Stimulated activated CD4-positive, alpha-beta T cell treated with anti-CD3 and anti-CD28 coated beads, Interleukin-4, amount 100 ng/mL, for 48 hours (primary cell): ENCODE data around the gene MTHFD1L.
"Not testable (repeated sequence)": the region's sequence is repeated elsewhere in the genome, so short reads cannot be mapped to it uniquely, and the experiment has no call there.

Experiments used
- DNase-seq, 2 donors: peaks; one replicate each; pipeline ENCODE4 v3.0.0-alpha.2; 2020; ENCODE audit warnings: low read depth in 2 of 2

The MTHFD1L gene

DNA sequence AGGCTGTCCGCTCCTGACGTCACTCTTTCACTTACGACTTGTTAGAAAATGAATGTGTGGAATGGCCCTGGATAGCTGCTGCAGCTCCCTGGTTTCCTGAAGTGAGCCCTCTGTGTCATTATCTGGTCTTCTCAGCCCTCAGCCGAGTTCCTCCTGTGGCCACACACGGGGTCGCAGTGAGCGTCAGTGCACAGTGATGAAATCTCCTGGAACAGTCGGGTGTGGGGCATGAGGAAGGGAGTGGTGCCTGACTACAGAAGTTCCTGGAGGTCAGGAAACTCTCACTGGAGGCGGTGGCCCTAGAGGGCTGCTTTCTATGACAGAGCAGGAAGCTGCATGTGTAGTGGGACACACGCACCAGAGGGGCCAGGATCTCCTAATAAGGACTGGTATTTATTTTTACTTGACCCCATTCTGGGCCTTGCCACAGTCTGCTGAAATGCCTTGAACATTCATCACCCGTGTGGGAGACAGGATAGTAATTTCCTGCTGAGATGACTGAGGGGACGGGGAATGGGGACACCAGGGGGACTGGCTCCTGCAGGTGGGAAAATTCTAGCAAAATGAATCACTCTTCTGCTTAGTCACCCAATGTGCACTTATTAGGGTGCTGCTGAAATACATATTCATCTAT, 175.5 kb downstream of the MTHFD1L start:
- DNase-seq: not testable (repeated sequence)

DNA sequence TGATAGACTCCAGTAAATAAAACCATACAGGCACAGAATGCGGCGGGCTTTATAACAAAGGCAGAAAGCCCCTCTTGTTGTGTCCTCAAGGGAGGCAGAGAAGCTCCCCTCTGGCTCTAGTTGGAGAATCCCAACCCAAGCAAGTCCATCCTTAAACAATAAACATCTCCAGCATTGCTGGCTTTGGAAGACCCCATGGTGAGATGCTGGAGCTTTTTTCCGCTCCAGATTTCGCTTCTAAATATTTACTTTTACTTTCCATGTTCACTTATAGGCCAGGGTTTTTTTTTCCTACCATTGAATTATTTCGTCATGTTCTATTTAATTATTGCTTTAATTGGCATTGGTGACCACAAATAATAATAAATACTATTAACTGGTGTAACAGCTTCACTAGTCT, 176.2 kb downstream of the MTHFD1L start:
- no peak for DNase-seq

DNA sequence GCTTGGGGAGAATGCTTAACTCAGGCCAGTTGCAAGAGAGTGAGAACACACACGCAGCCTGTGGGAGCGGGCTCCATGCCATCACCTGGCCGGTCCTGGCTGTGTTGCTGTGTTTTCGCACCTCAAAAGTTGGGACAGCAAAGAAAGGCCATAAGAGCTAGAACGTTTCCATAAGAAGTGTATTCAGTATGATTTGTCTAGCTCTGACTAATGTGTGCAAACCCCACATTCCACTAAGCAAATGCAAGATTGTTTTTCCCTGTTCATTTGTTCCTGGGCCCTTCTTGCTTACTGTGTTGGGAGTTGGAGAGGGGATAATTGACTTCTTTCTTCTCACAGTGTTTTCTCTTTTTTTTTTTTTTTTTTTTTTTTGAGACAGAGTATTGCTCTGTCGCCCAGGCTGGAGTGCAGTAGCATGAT, 177.4 kb downstream of the MTHFD1L start:
- not testable (repeated sequence) for DNase-seq

DNA sequence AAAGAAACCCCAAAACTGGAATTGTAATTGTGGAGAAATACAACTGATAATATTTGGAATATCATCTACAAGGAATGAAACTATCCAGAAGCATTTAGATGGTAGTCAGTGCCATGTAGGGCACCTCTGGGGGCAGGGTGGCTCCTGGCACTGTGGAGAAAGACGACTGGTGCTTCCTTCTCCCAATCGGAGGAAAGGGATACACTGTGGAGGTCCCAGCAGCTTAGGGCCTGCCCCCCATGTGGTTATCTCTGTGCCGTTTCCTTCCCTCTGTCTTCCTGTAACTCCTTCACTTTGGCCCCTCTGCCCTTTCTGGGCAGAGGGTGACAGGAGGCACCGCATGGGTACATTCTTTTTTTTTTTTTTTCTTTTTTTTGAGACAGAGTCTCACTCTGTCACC, 178.4 kb downstream of the MTHFD1L start:
- DNase-seq: no peak

DNA sequence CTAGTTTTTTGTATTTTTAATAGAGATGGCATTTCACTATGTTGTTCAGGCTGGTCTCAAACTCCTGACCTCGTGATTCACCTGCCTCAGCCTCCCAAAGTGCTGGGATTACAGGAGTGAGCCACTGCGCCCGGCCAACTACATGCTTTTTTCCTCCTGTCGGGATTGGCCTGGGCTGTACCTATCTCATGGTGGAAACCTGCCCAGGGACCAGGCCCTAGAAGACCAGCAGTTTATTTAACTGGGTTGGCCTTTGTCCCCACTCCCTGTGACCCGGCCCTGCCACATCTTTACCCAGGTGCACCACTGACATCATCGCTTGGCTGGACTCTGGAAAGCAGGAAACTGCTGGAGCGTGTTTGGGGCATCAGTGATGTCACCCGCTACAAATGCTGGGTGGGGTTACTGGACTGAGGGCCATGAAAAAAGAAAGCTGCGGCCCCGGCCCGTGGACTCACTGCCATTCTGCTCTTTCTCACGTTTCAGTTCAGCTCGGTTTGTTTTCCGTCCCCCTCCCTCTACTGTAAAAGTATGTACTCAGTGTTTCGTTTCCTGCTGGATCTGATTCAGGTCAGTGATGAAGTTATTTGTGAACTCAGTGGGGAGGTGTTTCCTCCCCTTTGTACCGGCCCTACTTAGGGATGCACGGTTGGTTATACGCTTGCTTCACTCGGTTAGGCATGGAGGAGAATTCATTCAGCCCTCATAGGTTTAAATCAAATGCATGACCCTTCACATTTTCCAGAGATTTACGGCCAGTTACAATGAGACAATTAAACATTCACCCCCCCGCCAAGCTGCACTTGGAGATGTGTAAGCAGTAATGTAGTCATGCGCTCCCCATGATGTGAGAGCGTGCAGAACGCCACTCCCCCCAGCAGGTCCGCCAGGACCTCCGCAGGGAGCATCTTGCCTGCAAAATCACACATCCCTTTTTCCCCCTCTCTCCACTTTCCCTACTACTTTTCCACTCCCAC, 179.3 kb downstream of the MTHFD1L start:
- DNase-seq: no peak

DNA sequence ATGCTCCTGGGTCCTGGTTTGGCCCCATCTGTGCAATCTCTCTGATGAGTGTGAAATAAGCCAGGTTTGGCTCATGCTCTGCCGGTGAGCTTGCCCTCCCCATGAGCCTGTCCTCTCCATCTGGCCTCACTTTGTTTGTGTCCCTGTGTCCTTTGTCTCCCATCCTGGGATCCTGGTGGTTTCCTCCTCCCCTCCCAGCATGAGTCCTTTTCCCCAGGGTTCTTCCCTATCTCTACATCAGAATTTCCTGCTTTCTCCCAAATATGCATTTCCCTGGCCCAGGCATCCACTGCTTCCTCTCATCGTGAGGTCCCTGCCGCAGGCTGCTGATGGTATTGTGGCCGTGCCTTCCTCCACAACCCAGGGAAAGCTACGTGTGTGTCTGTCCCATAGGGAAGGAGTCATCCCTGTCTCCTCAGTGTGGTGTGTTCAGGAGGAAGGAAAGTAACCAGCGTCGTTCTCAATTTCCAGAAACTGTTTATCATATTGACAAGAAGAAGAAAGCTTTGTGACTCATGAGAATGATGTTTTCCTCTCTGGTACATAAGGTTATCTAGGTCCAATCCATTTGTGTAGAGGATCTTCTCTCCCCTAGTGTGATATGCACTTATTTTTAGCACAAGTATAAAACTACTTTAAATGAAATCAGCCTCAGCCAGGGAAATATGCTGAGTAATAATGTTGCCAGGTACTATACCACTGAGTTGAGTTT, 180.2 kb downstream of the MTHFD1L start:
- not testable (repeated sequence) for DNase-seq

DNA sequence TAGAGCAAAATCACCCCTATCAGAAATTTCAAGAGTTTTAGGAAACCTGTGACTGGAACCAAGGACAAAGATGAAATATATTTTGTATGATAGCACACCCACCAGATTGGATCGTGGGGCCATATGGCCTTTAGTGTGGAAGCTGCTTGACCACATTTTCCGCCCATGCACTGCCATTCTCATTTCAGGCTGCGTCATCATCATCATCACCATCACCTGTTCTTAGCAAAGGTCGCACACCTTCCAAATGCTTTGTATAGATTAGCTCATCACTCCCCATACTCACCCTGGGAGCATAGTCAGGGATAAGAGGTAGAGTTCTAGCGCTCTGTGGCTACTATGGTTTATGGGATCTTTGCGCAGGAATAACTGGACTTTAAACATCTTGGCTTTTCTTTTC, 185.7 kb downstream of the MTHFD1L start:
- no peak for DNase-seq

DNA sequence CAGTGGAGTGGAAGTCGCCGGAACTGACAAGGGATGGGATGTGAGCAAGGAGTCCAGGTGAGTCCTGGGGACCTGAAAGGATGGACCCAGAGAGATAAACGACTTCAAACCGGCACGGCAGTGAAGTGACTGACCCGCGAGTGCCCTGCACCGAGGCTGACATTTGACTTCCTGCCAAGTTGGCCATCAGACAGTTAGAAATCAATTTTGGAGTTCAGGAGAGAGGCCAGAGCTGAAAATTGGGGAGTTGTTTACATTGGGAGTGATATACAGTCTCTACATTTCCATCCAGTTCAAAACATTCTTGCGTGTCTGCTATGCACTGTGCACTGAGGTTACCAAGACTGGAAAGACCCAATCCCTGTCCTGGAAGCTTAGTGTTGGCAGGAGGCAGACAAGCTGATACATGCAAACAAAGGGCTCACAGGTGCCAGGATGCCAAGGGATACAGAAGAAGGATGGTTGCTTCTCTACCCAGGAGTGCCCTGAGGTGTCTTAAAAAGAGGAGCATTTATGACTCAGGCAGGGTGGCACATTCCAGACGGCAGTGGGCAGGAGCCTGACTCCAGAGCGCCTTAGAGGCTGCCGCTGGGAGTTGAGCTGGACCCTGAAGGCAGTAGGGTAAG, 186.6 kb downstream of the MTHFD1L start:
- no peak for DNase-seq

DNA sequence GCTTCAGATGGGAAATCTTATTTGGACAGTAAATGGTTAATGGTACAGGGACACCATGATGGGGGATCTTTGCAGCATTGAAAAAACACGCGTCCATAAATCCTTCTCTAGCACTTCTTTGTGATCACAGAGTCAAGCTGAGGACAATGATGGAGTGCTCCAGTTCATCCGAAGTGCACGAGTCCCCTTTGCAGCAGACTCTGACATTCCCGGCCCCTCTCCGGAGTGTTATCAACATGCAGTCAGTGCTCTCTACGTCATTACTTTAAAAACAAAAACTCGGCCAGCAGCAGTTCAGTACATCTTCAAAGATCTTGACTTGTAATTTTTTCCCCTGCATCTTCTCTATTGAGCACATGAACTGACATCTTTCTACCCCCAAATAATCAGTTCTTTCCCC, 188.8 kb downstream of the MTHFD1L start:
- DNase-seq: no peak

DNA sequence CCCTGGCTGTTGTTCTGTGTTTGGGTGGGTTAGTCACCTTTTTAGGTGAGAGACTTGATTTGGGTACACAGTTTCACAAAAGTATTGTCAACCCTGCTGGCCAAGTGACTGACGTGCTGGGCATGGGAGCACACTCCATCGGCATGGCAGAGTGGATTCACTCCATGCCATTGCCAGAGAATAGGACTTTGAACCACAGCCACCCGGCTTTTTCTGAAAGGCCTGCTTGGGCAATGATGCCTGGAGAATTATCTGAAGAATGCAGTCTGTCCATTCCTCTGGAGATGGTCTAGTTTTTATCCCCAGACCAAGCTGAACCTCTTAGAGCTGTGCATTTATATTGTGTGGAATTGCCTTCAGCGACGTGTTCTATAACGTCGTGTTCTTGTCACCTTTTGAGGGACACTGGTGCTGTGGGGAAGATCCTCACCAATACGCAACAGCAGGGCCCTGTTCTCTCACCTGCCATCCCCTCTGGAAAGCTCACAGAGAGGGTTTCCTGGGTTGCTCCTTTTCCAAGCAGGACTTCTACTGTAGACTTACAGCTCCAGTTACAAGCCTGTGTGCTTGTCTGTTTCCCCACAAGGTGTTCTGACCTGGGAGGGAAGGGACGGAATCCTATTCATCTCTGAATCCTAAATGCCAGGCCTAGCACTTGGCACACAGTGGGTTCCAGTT, 190.9 kb downstream of the MTHFD1L start:
- DNase-seq: no peak

DNA sequence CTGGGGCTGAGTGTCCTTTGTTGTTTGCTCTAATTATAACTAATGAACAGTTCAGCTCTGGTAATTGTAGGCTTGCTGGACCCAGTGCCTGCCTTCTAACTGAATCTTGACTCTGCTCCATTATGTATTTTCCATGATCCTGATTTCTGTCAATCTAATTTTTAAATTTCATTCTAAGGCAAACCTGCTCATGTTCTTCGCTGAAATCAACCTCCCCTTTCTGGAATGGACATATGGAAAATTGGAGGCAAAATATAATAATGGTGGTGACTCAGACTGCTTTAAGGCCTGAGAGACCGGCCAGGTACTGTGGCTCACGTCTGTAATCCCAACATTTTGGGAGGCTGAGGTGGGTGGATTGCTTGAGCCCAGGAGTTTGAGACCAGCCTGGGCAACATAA, 191.6 kb downstream of the MTHFD1L start:
- DNase-seq: no peak

DNA sequence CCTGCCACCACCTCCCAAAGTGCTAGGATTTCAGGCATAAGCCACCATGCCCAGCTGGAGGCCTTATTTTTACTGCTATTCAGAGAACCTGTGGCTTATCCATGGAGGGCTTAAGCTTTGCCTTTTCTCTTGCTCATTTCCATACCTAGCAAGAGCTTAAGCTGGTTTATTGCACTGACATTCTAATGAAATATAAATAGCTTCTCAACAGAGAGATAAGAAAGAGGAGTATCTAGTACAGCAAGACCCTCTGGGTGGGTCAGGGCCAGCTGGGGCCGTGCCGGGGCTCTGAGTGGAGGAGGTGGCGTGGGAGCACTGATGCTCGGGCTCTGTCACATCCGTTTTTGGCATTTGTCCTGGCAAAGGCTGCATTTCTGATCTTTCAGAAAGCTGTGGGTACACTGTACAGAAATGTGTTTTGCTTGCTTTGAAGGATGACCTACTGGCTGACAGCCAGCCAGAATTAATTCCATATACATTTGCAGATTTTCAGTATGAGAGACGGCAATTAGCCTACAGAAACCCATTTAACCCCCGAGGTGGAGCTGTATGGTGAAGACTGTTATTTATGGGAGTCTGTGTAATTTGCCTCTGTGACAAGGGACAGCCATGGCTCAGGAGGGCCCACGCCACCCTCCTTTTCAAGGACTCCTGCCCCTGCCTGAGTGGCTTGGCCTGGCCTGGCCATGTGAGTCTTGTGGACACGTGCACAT, 192.7 kb downstream of the MTHFD1L start:
- DNase-seq: no peak

DNA sequence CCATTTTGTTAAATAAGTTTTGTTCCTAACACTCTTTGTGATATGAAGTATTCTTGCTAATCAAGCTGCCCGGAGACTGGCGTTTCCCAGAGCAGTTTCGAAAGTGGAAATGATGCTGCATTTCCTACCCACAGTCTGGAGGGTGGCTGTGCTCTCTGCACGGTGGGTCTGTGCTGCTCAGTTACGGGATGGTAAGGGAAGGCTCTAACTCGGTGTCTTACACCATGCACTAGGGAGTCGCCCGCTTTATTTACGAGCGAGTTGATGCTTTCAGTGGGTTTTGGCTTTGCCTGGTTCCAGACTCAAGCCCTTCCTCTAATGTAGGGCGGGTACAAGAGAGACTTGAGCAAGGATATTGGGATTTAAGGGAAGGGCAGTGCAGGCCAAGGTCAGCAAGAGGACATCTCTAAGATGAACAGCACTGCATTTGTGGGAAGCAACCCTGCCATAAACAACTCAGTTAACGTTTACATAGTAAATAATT, 194.2 kb downstream of the MTHFD1L start:
- no peak for DNase-seq

DNA sequence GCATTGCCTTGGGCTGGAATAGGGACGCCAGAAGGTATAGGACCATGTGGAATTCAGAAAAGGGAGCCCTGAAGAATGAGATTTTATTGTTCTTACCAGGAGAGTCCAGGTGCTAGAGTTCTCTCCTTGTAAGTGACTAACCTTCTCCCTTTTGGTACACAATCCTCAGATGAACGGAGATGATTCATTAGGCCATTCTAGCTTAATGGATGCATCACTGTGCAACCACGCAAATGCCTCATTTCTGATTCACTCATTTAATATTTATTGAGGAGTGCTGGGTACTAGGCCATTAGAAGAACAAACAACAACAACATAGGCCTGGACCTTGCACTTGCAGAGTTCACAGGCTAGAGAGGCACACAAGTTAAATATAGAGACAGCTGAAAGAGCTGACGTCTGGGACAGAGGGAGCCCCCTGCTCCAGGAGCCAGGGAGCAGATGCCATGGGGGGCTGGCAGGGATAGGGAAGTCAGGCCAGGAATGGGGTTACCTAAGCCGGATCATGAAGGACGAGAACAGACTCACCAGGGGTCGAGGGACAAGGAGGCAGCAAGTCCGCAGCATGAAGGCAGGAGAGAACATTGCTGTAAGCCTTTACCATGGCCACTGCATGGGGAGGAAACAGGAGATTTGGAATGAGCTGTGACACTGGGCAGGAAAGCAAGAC, 194.7 kb downstream of the MTHFD1L start:
- DNase-seq: no peak

DNA sequence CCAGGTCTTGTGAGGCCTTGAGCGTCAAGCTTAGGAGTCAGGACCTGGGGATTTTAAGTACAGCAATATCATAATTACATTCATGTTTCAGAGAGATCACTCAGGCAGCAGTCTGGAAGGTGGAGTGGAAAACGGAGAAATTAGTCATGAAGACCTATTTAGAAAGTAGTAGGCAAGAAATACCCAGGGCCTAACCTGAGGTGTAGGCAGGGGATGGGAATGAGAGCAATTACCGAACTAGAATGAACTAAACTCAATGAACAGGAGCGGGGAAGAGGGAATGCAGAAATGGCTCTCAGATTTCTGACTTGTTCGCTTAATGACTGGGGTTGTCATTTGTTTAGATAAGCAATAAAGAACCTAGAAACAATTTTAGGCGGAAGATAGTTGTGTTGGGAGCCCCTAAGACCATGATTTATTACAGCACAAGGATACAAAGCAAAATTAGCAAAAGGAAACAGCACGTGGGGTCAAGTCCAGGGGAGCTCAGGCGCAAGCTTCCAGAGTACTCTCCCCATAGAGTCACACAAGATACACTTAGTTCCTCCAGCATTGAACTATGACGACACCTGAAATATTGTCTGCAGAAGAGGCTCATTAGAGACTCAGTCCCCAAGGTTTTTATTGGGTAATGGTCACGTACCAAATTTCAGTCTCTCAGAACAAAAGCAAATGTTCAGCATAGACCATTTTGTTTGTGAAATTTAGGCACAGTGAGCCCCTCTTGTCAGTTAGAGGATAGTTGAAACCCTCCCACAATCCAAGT, 195.4 kb downstream of the MTHFD1L start:
- no peak for DNase-seq

DNA sequence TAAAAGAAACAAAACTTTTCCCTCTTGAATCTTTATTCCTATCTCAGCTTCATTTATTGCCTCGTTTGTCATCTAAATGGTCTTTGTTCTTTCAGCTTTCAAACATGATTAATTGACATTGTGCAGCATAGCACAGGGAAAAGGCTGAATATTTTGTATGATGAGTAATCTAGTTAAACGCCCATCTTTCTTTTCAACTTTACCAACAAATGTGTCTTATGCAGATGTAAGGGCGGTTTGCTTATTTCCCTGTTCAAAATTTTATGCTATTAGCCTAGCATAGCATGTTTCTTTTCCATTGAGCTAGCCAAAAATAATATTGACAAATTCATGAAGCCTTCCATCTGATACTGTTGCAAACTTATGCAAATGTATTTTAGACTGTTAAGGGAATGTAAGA, 197.8 kb downstream of the MTHFD1L start:
- DNase-seq: no peak

DNA sequence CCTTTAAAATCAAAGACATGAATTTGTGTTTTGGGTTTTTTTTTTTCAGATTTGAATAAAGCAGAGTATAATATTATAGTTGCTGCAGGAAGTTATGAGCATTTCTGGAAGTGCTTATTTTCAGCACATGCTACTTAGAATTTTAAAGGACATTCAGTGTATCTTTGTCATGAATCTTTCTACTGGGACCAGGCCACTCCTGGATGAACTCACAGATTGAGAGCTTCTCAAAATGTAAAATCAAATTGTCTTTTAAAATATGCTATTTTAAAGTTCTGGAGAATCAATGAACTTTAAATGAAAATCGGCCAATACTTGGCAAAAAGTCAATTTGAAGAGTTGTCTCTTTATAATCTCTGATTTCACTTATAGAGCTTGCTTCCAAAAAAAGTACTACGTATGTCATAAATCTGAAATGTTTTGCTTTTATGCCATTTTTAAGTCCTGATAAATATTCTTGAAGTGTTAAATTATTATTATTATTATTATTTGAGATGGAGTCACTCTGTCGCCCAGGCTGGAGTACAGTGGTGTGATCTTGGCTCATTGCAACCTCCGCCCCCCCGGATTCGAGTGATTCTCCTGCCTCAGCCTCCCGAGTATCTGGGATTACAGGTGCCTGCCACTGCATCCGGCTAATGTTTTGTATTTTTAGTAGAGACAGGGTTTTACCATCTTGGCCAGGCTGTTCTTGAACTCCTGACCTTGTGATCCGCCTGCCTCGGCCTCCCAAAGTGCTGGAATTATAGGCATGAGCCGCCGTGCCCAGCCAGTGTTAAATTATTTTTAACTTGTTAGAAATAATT, 198.5 kb downstream of the MTHFD1L start:
- DNase-seq: no peak

DNA sequence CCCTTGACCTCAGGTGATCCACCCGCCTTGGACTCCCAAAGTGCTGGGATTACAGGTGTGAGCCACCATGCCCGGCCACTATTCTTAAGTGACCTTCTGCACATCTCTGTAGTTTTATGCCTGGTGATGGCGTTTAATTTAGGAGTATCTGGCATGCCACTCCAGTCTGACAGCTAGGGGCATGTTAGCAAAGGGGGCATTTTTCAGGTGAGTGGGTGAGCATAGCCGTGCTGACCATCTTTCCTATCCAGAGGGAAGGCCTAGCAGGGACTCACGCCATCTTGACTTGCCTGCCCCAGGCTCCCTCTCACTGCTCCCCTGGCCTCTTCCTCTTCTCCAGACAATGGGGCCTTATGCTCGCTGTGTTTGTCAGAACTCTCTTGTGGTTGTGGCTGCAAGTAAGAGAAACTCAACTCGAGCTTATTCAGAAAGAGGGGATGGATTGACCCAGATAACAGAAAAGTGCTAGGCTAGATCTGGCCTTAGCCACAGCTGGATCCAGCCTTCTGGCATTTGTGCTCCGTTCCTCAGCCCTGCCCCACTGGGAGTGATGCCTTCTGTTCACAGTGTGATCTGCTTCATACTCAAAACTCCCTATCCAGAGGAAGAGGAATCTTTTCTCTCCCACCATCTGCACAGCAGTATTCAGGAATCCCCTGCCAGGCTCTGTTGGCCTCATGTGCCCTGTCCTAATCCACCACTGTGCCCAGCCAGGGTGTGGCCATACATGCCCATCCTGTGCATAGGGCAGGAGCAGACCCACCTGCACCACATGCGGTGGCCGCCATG, 199.7 kb downstream of the MTHFD1L start:
- DNase-seq: no peak
